ENCODE data around the gene C15orf62.

- TF ChIP-seq RAD21 (conservative IDR thresholded peaks at IDR 0.05) (no peak), EP300 (conservative IDR thresholded peaks at IDR 0.05; ENCODE audit: poor library complexity, severe bottlenecking) (no peak), CTCF (IDR thresholded peaks at IDR 0.05; ENCODE audit: poor library complexity, severe bottlenecking) (no peak), POLR2AphosphoS5 (IDR thresholded peaks at IDR 0.05) (no peak), REST (IDR thresholded peaks at IDR 0.05; ENCODE audit: borderline replicate concordance) (no peak), MXI1 (conservative IDR thresholded peaks at IDR 0.05; ENCODE audit: poor library complexity, severe bottlenecking) (no peak), EZH2 (IDR thresholded peaks at IDR 0.05; ENCODE audit: borderline replicate concordance, insufficient read depth, low read length, poor library complexity, severe bottlenecking) (no peak), TAF1 (IDR thresholded peaks at IDR 0.05; ENCODE audit: low read depth) (no peak), SMC3 (conservative IDR thresholded peaks at IDR 0.05; ENCODE audit: poor library complexity) (no peak)
Observed at GRCh38 chr15:40764629-40765103, 5.1 kb upstream of the C15orf62 start.

All from neural cell (in vitro differentiated cells).